Hepatocyte (in vitro differentiated cells): ENCODE results near the gene MT1E.

Source experiments
- CTCF ChIP-seq: fragments of 200-600 bp; sonication (generic); IDR thresholded peaks from 2 replicates; pipeline ENCODE4 v1.5.1; 2016; ENCODE audit warnings: antibody characterized with exemption, mild to moderate bottlenecking; ENCODE audit not compliant: poor library complexity
- EZH2phosphoT487 ChIP-seq: fragments of 200-600 bp; sonication (generic); IDR thresholded peaks from one replicate; pipeline ENCODE4 v1.6.1; 2018; ENCODE audit warnings: antibody characterized with exemption, mild to moderate bottlenecking, low read depth, moderate library complexity; ENCODE audit not compliant: unreplicated experiment, severe bottlenecking

GRCh38 chr16:56601325-56601724, 24.3 kb upstream of the MT1E start:
- no peak for TF ChIP-seq CTCF
- no peak for TF ChIP-seq EZH2phosphoT487
